Measurements from ENCODE around the gene STAM. TPM values are rescaled to one million over a fixed set of nuclear protein-coding genes. Genes with fewer than 3 reads are reported as not detected.

Gene STAM
- total RNA-seq, 1 experiment from 2014 or later = 29.3 TPM

- Histone ChIP-seq H2BK5ac (ENCODE audit: insufficient read length, low read length) (no peak overlapping the region), H3K9ac (ENCODE audit: extremely low read depth, insufficient read length, low read length) (no peak overlapping the region), H3K27me3 (ENCODE audit: insufficient read depth, low read length) (no peaks in the 10 kb centered on the region), H2BK15ac (ENCODE audit: low read depth, low read length) (no peak overlapping the region), H3T11ph (ENCODE audit: low read length) (no peak overlapping the region), H3K4ac (ENCODE audit: low read depth, low read length) (no peak overlapping the region), H4K91ac (ENCODE audit: insufficient read length, low read depth, low read length) (no peak overlapping the region), H3K4me1 (ENCODE audit: insufficient read depth, low read length) (no peaks in the 10 kb centered on the region), H4K5ac (ENCODE audit: insufficient read length, low read depth, low read length) (no peak overlapping the region), H2BK120ac (ENCODE audit: low read depth, low read length, poor library complexity, severe bottlenecking) (no peak overlapping the region), H3K4me2 (ENCODE audit: insufficient read depth, insufficient read length, low read length) (no peak overlapping the region), H4K8ac (replicated peaks; ENCODE audit: insufficient read length, low read depth, low read length) (no peak overlapping the region), H3K23ac (ENCODE audit: insufficient read length, low read depth, low read length) (no peak overlapping the region), H3K79me1 (ENCODE audit: insufficient read depth, low read depth, low read length, poor library complexity, severe bottlenecking) (peaks cover 9% of the 10 kb centered on the region), H3K79me2 (ENCODE audit: insufficient read depth, low read length) (no peaks in the 10 kb centered on the region; the same call in 1 of the 2 replicates), H3K14ac (ENCODE audit: insufficient read depth, low read length) (no peak overlapping the region), H4K20me1 (ENCODE audit: control insufficient read depth, insufficient read depth, insufficient read length) (no peaks in the 10 kb centered on the region), H3K56ac (ENCODE audit: insufficient read length, low read depth, low read length) (no peak overlapping the region), H3K18ac (ENCODE audit: insufficient read length, low read depth, low read length) (no peak overlapping the region), H2BK20ac (ENCODE audit: low read depth, low read length, poor library complexity, severe bottlenecking) (no peak overlapping the region), H2BK12ac (ENCODE audit: insufficient read length, low read depth, low read length) (no peak overlapping the region), H2AFZ (ENCODE audit: low read length) (no peak overlapping the region), H3K27ac (ENCODE audit: insufficient read length, low read depth, low read length) (no peak overlapping the region), H2AK5ac (ENCODE audit: insufficient read length, low read length) (no peak overlapping the region), H3K9me3 (ENCODE audit: control insufficient read depth, low read depth, low read length) (no peaks in the 10 kb centered on the region), H3K23me2 (ENCODE audit: insufficient read length, low read depth, low read length, poor library complexity, severe bottlenecking) (no peaks in the 10 kb centered on the region)
- no peak for DNase-seq
- no peak overlapping the region for H3K4me3 Mint-ChIP-seq
- peaks cover 1 to 5% (median 2%) of the 10 kb centered on the region in 3 experiments; a peak in 3 of 7 replicates for H3K36me3 Mint-ChIP-seq (ENCODE audit: insufficient read depth in 1 of 3, low read depth in 3 of 3)
- no CpG with 5 or more reads among the region's 6 CpGs for WGBS (ENCODE audit: extremely low coverage, insufficient read length, low lambda C conversion rate)
- no peak for TF ChIP-seq CTCF (conservative IDR thresholded peaks at IDR 0.05)
- H3K4me1 Mint-ChIP-seq = peaks cover 8 to 14% of the 10 kb centered on the region in 2 experiments
- H3K9me3 Mint-ChIP-seq = no peaks in the 10 kb centered on the region; a peak in 1 of 5 replicates
- H3K27me3 Mint-ChIP-seq (ENCODE audit: low read depth) = no peaks in the 10 kb centered on the region
- H3K27ac Mint-ChIP-seq = no peak overlapping the region
These were observed 40.6 kb downstream of the STAM start for GRCh38 chr10:17684537-17684936.

All from H9 (cell line).